Caco-2 (cell line): ENCODE measurements around the gene TARP.
"Not testable (repeated sequence)": the region's sequence is repeated elsewhere in the genome, so short reads cannot be mapped to it uniquely, and the experiment has no call there.

Experiments
- BruUV-seq: library from RNA; stranded (reverse); fragments of 400-500 nt; replicated peaks from 2 replicates; lab custom pipeline; 2021; lab: Mats Ljungman, UMichigan
- CTCF ChIA-PET: fragments of 300-600 bp; sonication (Branson Sonifier 250); formaldehyde crosslinking; loops from one replicate; lab custom pipeline; 2022; ENCODE audit warnings: antibody characterized with exemption; lab: Charles Lee
- POLR2A ChIA-PET: fragments of 300-600 bp; sonication (Branson Sonifier 250); formaldehyde crosslinking; loops from one replicate; lab custom pipeline; 2022; ENCODE audit warnings: antibody characterized with exemption; lab: Charles Lee
- DNase-seq, 2 experiments: peaks; one replicate each; pipeline versions ENCODE4 v3.0.0 to v3.0.0-alpha.2; 2020 to 2022
- H3K27me3 ChIP-seq: replicated peaks from 2 replicates; pipeline ENCODE4 v1.6.0; 2011; ENCODE audit warnings: low read length; ENCODE audit not compliant: control insufficient read depth, insufficient read depth
- H3K36me3 ChIP-seq: 2 replicates; pipeline ENCODE4 v1.5.1; 2011; ENCODE audit warnings: low read length; ENCODE audit not compliant: control insufficient read depth, insufficient read depth
- H3K4me1 ChIP-seq: fragments of 250-450 bp; sonication (Bioruptor Pico); 2 replicates; pipeline ENCODE4 v1.5.1; 2020; ENCODE audit warnings: mild to moderate bottlenecking
- H3K4me3 ChIP-seq: 2 replicates; pipeline ENCODE4 v1.5.1; 2011; ENCODE audit warnings: low read depth, mild to moderate bottlenecking, control low read depth, low read length
- H3K9me3 ChIP-seq: fragments of 250-450 bp; sonication (Bioruptor Pico); 2 replicates; pipeline ENCODE4 v1.5.1; 2020; ENCODE audit warnings: mild to moderate bottlenecking, moderate library complexity
- H3K27ac Mint-ChIP-seq: one replicate; pipeline ENCODE4 v1.8.0; 2022; ENCODE audit warnings: mixed read lengths; ENCODE audit not compliant: unreplicated experiment
- H3K27me3 Mint-ChIP-seq: one replicate; pipeline ENCODE4 v1.8.0; 2022; ENCODE audit warnings: mixed read lengths; ENCODE audit not compliant: insufficient read depth, unreplicated experiment
- H3K36me3 Mint-ChIP-seq: one replicate; pipeline ENCODE4 v1.8.0; 2022; ENCODE audit warnings: mild to moderate bottlenecking, mixed read lengths; ENCODE audit not compliant: insufficient read depth, unreplicated experiment
- H3K4me1 Mint-ChIP-seq: one replicate; pipeline ENCODE4 v1.8.0; 2022; ENCODE audit warnings: low read depth, mixed read lengths; ENCODE audit not compliant: unreplicated experiment
- H3K4me3 Mint-ChIP-seq: one replicate; pipeline ENCODE4 v1.8.0; 2022; ENCODE audit warnings: mild to moderate bottlenecking, moderate library complexity, mixed read lengths; ENCODE audit not compliant: unreplicated experiment
- H3K9me3 Mint-ChIP-seq: one replicate; pipeline ENCODE4 v1.8.0; 2022; ENCODE audit warnings: mixed read lengths; ENCODE audit not compliant: unreplicated experiment
- intact Hi-C: fragments of 100-400 bp; cut with micrococcal nuclease; formaldehyde crosslinking; loops from one replicate; pipeline ENCODE4 v1.10.0; 2022; ENCODE audit not compliant: unreplicated experiment
- TF ChIP-seq, protein P1 (sequence below), 2 experiments: fragments of 200-600 bp in 1 of 2; IDR thresholded peaks; 1 replicate in 1 of 2; 2 replicates in 1 of 2; pipeline versions ENCODE4 v1.5.1 to v1.8.0; 2011 to 2022; ENCODE audit warnings: antibody characterized with exemption in 1 of 2, control low read depth in 1 of 2, inconsistent platforms in 1 of 2, low read depth in 1 of 2, low read length in 1 of 2, mild to moderate bottlenecking in 1 of 2, moderate library complexity in 1 of 2; ENCODE audit not compliant: insufficient read depth in 1 of 2, severe bottlenecking in 1 of 2, unreplicated experiment in 1 of 2

The TARP gene

DNA sequence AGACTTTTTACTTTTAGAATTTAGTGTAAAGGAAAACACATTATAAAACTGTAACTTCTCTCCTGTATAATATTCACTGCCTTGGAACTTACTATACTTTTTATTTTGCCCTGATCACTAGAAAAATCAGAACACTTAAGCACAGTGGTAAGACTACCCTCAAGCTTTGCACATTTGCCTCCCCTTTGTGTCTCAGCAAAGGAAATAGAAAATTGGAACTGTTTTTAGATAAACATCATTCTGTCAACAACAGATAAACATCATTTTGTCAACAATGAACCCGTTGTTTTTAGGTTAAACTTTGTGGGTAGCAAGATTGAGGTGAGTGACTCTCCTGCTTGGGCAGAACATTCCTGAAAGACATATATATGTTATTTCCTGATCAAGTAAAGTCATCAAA is 8.8 kb downstream of the TARP start:
- H3K4me1 Mint-ChIP-seq, H3K9me3 ChIP-seq, H3K4me3 ChIP-seq, H3K27ac Mint-ChIP-seq, H3K36me3 Mint-ChIP-seq, DNase-seq, H3K4me3 Mint-ChIP-seq, H3K36me3 ChIP-seq, H3K27me3 ChIP-seq, POLR2A ChIA-PET, H3K4me1 ChIP-seq, intact Hi-C loops, BruUV-seq, CTCF ChIA-PET, H3K27me3 Mint-ChIP-seq, H3K9me3 Mint-ChIP-seq: not testable (repeated sequence)

DNA sequence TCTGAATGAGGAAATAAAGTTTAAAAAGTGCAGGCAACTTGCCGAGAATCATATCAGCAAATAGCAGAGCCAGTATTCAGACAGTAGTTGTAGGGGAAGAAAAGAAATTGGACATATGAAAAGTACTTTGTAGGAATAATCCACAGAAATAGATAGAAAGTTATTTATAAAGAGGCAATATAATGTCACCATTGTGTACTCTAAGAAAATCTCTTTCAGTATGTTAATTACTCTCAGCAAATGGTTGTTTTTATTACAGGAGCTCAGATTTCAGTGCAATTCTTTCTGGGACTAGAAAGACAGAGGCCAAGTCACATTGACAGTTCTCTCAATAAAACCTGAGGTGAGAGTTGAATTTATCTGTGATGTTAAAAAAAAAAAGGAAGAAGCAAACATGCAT is 10.2 kb downstream of the TARP start:
- H3K27ac Mint-ChIP-seq, H3K4me3 Mint-ChIP-seq, H3K9me3 Mint-ChIP-seq, POLR2A ChIA-PET, H3K36me3 Mint-ChIP-seq, H3K27me3 ChIP-seq, DNase-seq, intact Hi-C loops, H3K27me3 Mint-ChIP-seq, H3K36me3 ChIP-seq, H3K4me1 Mint-ChIP-seq, H3K9me3 ChIP-seq, H3K4me1 ChIP-seq, CTCF ChIA-PET, BruUV-seq, H3K4me3 ChIP-seq: not testable (repeated sequence)

DNA sequence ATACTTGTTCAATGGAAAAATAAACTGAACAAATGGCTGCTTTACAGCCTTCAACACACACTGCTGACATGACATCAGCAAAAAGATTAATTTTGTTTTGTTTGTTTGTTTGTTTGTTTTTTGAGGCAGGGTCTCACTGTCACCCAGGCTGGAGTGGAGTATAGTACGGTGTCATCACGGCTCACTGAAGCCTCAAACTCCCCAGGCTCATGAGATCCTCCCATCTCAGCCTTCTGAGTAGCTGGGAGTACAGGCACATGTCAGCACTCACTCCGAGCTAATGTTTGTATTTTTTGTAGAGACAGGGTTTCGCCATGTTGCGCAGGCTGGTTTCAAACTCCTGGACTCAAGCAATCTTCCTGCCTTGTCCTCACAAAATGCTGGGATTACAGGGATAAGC is 10.9 kb downstream of the TARP start:
- no peak overlapping the region for H3K4me3 ChIP-seq
- intact Hi-C loops = no loop called here
- H3K4me1 ChIP-seq = no peaks in the 10 kb centered on the region
- H3K27me3 Mint-ChIP-seq = peaks cover 8% of the 10 kb centered on the region
- H3K4me3 Mint-ChIP-seq = no peak overlapping the region
- DNase-seq = no peak
- no peak overlapping the region for H3K27ac Mint-ChIP-seq
- ChIA-PET CTCF (no interaction called here), POLR2A (no interaction called here)
- no peaks in the 10 kb centered on the region for H3K9me3 ChIP-seq
- no peaks in the 10 kb centered on the region for H3K4me1 Mint-ChIP-seq
- TF ChIP-seq, protein P1, sequence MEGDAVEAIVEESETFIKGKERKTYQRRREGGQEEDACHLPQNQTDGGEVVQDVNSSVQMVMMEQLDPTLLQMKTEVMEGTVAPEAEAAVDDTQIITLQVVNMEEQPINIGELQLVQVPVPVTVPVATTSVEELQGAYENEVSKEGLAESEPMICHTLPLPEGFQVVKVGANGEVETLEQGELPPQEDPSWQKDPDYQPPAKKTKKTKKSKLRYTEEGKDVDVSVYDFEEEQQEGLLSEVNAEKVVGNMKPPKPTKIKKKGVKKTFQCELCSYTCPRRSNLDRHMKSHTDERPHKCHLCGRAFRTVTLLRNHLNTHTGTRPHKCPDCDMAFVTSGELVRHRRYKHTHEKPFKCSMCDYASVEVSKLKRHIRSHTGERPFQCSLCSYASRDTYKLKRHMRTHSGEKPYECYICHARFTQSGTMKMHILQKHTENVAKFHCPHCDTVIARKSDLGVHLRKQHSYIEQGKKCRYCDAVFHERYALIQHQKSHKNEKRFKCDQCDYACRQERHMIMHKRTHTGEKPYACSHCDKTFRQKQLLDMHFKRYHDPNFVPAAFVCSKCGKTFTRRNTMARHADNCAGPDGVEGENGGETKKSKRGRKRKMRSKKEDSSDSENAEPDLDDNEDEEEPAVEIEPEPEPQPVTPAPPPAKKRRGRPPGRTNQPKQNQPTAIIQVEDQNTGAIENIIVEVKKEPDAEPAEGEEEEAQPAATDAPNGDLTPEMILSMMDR (IDR thresholded peaks at IDR 0.05; ENCODE audit: insufficient read depth in 1 of 2, low read depth in 1 of 2, low read length in 1 of 2, severe bottlenecking in 1 of 2, unreplicated experiment in 1 of 2) = no peak
- H3K36me3 ChIP-seq = no peaks in the 10 kb centered on the region
- no peaks in the 10 kb centered on the region for H3K9me3 Mint-ChIP-seq
- BruUV-seq = no TSS peak
- H3K36me3 Mint-ChIP-seq = no peaks in the 10 kb centered on the region
- no peaks in the 10 kb centered on the region for H3K27me3 ChIP-seq

DNA sequence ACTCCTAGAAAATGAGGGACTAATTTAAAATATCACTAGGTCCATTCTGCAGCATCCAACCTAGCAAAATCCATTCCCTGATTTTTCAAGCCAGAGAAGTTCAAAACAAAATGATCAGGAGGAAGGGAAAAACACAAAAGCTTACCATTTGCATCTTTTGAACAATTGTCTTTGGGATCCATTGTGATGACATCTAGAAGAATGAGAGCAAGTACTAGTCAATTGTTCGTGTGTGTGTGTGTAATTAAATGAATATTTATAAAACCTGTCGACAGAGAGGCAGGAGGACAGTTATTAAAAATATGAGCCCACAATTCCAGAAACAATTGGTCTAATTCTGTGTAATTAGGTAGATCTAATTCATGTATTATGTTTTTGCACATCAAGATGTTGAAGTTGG is 11.4 kb downstream of the TARP start:
- H3K27ac Mint-ChIP-seq, H3K36me3 Mint-ChIP-seq, intact Hi-C loops, CTCF ChIA-PET, H3K9me3 ChIP-seq, H3K4me1 Mint-ChIP-seq, H3K4me3 Mint-ChIP-seq, BruUV-seq, H3K4me3 ChIP-seq, POLR2A ChIA-PET, DNase-seq, H3K27me3 ChIP-seq, H3K4me1 ChIP-seq, H3K9me3 Mint-ChIP-seq, H3K36me3 ChIP-seq: not testable (repeated sequence)
- H3K27me3 Mint-ChIP-seq = peaks cover 11% of the 10 kb centered on the region

DNA sequence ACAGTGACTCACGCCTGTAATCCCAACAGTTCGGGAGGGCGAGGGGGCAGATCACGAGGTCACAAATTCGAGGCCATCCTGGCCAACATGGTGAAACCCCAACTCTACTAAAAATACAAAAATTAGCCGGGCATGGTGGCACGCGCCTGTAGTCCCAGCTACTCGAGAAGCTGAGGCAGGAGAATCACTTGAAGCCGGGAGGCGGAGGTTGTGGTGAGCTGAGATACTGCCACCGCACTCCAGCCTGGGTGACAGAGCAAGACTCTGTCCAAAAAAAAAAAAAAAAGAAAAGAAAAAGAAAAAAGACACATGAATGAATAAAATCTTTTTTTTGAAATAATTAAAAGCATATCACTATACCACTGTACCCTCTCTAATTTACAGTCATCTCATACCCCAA is 11.8 kb downstream of the TARP start:
- intact Hi-C loops, H3K4me1 ChIP-seq, H3K4me3 Mint-ChIP-seq, BruUV-seq, DNase-seq, POLR2A ChIA-PET, H3K4me1 Mint-ChIP-seq, H3K27me3 ChIP-seq, H3K9me3 Mint-ChIP-seq, H3K27ac Mint-ChIP-seq, H3K36me3 Mint-ChIP-seq, CTCF ChIA-PET, H3K36me3 ChIP-seq, H3K4me3 ChIP-seq, H3K9me3 ChIP-seq: not testable (repeated sequence)
- peaks cover 11% of the 10 kb centered on the region for H3K27me3 Mint-ChIP-seq

DNA sequence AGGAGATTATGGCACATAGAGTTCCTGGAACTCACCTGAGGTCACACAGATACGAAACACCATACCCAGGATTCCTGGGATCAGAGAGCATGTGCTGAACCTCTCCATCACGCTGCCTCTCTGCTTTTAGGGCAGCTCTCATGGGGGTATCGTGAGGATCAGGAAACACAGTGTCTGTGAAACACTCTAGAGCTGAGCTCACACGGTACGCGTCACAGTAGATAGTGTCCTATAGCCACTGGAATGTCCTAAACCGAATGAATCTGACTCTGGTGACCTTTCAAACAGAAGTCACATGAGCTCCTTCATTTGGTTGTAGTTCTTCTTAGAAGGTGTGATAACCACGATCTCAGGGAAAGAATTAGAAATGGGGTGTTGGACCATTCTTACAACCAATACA is 14.3 kb downstream of the TARP start:
- H3K27me3 ChIP-seq, H3K4me1 Mint-ChIP-seq, H3K36me3 ChIP-seq, BruUV-seq, POLR2A ChIA-PET, H3K27ac Mint-ChIP-seq, H3K9me3 Mint-ChIP-seq, H3K4me3 Mint-ChIP-seq, DNase-seq, H3K4me1 ChIP-seq, H3K4me3 ChIP-seq, H3K9me3 ChIP-seq, CTCF ChIA-PET, intact Hi-C loops, H3K36me3 Mint-ChIP-seq: not testable (repeated sequence)
- H3K27me3 Mint-ChIP-seq = peaks cover 11% of the 10 kb centered on the region
